Tibial nerve (tissue), 4 donors: ENCODE measurements around the gene F2R. TPM values are rescaled to one million over a fixed set of nuclear protein-coding genes. Genes with fewer than 3 reads are reported as not detected.
"Not testable (repeated sequence)": the region's sequence is repeated elsewhere in the genome, so short reads cannot be mapped to it uniquely, and the experiment has no call there.

Source experiments
- DNase-seq, 2 donors: peaks; one replicate each; pipeline ENCODE4 v3.0.0-alpha.2; 2019; ENCODE audit warnings: low spot score in 2 of 2
- H3K27ac ChIP-seq, 4 donors: fragments of 200-600 bp; sonication (generic) in 3 of 4; one replicate each; pipeline ENCODE4 v1.5.1; 2017 to 2019; ENCODE audit warnings: mild to moderate bottlenecking in 1 of 4
- H3K27me3 ChIP-seq, 2 donors: fragments of 200-600 bp; sonication (generic) in 1 of 2; one replicate each; pipeline versions ENCODE4 v1.5.1 to v1.6.0; 2017 to 2019
- H3K36me3 ChIP-seq, 3 donors: fragments of 200-600 bp; sonication (generic); one replicate each; pipeline ENCODE4 v1.5.1; 2018 to 2019
- H3K4me1 ChIP-seq, 4 donors: fragments of 200-600 bp; sonication (generic) in 3 of 4; one replicate each; pipeline ENCODE4 v1.5.1; 2017 to 2019
- H3K4me3 ChIP-seq, 4 donors: fragments of 200-600 bp; sonication (generic) in 3 of 4; one replicate each; pipeline ENCODE4 v1.5.1; 2017 to 2019; ENCODE audit warnings: mild to moderate bottlenecking in 1 of 4, moderate library complexity in 1 of 4
- H3K9me3 ChIP-seq, 4 donors: fragments of 200-600 bp; sonication (generic) in 3 of 4; one replicate each; pipeline ENCODE4 v1.5.1; 2017 to 2019
- CTCF ChIP-seq, 5 experiments: fragments of 200-600 bp in 3 of 5; fragments of 450-650 bp in 2 of 5; sonication (generic) in 3 of 5; IDR thresholded peaks; one replicate each; pipeline ENCODE4 v1.5.1; 2016 to 2019; ENCODE audit warnings: antibody characterized with exemption in 5 of 5, mild to moderate bottlenecking in 3 of 5, moderate library complexity in 2 of 5
- EP300 ChIP-seq, 2 donors: sonication (generic); formaldehyde crosslinking; IDR thresholded peaks; one replicate each; pipeline ENCODE4 v1.6.1; 2017; ENCODE audit warnings: antibody characterized with exemption in 2 of 2, mild to moderate bottlenecking in 1 of 2
- POLR2A ChIP-seq, 2 donors: fragments of 450-650 bp; IDR thresholded peaks; one replicate each; pipeline ENCODE4 v1.6.1; 2017; ENCODE audit warnings: antibody characterized with exemption in 2 of 2, mild to moderate bottlenecking in 2 of 2, moderate library complexity in 2 of 2
- WGBS, 2 donors: methylation state at CpG; one replicate each; pipeline ENCODE4 v1.1.5; 2018; 5-methylcytosine and 5-hydroxymethylcytosine counted together
- total RNA-seq, 4 donors: library from RNA; depleted of rRNA; stranded (reverse); fragments of >200 nt; gene quantifications; one replicate each; pipeline ENCODE4 v1.1.0, GENCODE V29; 2016

F2R gene
- total RNA-seq, 4 donors from 2014 or later, result 2.5 to 12.6 (median 6.2) TPM

DNA sequence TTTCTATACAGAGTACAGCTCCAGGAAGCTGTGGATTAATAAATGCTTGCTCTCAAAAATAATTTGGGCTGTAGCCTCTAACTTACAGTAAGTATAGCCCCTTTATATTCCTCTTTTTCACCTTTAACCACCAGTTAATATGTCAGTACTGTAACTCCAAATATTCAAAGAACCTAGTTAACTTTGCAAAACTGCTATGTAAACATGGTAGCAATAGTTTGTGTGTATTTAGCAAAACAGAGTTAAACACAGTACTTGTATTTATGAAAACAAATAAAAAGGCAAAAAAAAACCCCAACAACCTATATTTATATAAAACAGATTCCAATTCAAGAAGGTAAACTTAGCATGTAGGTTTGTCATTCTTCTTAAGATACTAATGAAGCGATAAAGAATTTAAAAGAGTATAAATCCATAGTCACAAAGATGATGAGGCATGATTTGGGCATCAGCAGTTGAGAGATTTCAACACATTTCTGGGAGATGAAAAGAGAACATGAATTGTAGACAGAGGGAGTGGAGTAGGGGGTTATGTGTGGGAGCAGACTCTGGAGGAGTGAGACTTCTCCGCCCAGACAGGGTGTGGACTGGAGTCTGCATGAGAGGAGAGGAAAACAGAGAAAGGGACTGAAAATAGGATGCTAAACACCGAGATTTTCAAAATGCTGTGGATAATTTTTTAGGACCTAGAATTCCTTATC, 55.9 kb downstream of the F2R start:
- peaks cover 0 to 4% (median 0%) of the 10 kb centered on the region in 4 donors for H3K4me1 ChIP-seq
- no peak for DNase-seq
- 79 to 84% methylated on average over 3 of the region's 3 CpGs for WGBS, 2 donors

DNA sequence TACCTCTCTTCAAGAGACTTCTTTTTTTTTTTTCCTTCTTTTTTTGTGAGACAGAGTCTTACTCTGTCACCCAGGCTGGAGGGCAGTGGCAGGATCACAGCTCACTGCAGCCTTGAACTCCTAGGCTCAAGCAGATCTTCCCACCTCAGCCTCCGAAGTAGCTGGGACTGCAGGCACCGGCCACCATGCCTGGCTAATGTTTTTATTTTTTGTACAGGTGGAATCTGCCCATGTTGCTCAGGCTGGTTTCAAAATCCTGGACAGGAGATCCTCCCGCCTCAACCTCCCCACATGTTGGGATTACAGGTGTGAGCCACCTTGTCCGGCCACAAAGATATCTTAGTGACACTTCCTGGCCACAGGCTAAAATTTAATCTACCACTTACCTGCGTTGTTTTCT, 60.0 kb downstream of the F2R start:
- no peak for DNase-seq
- Histone ChIP-seq H3K4me3 (no peak overlapping the region), H3K27me3 (no peaks in the 10 kb centered on the region), H3K27ac (no peak overlapping the region), H3K36me3 (no peaks in the 10 kb centered on the region), H3K9me3 (no peaks in the 10 kb centered on the region), H3K4me1 (peaks cover 0 to 4% (median 0%) of the 10 kb centered on the region in 4 donors)
- no peak for TF ChIP-seq CTCF (IDR thresholded peaks at IDR 0.05)
- no peak for TF ChIP-seq POLR2A (IDR thresholded peaks at IDR 0.05)
- no peak for TF ChIP-seq EP300 (IDR thresholded peaks at IDR 0.05)
- WGBS, 2 donors, result 92 to 94% methylated on average over 5 of the region's 5 CpGs

More for the DNA sequence above, 55.9 kb downstream of the F2R start:
- Histone ChIP-seq H3K27me3 (no peaks in the 10 kb centered on the region), H3K27ac (no peak overlapping the region), H3K36me3 (no peaks in the 10 kb centered on the region), H3K9me3 (no peaks in the 10 kb centered on the region), H3K4me3 (no peak overlapping the region)
- TF ChIP-seq CTCF (IDR thresholded peaks at IDR 0.05), result no peak
- no peak for TF ChIP-seq EP300 (IDR thresholded peaks at IDR 0.05)
- TF ChIP-seq POLR2A (IDR thresholded peaks at IDR 0.05), result no peak

GRCh38 chr5:76776391-76776790, 60.5 kb downstream of the F2R start:
- WGBS, 2 donors, result 82 to 87% methylated on average over 2 of the region's 2 CpGs
- Histone ChIP-seq H3K4me1 (peaks cover 0 to 4% (median 0%) of the 10 kb centered on the region in 4 donors), H3K27me3 (no peaks in the 10 kb centered on the region), H3K27ac (no peak overlapping the region), H3K9me3 (no peaks in the 10 kb centered on the region), H3K36me3 (no peaks in the 10 kb centered on the region), H3K4me3 (no peak overlapping the region)
- no peak for TF ChIP-seq POLR2A (IDR thresholded peaks at IDR 0.05)
- TF ChIP-seq CTCF (IDR thresholded peaks at IDR 0.05), result no peak
- no peak for TF ChIP-seq EP300 (IDR thresholded peaks at IDR 0.05)
- no peak for DNase-seq

- not testable (repeated sequence) for H3K9me3 ChIP-seq, DNase-seq, H3K27me3 ChIP-seq, H3K4me3 ChIP-seq, H3K36me3 ChIP-seq, H3K4me1 ChIP-seq, H3K27ac ChIP-seq
- whole genome bisulfite sequencing, 2 donors, result 91 to 96% methylated on average over 4 of the region's 4 CpGs
Observed at GRCh38 chr5:76780616-76781015, 64.7 kb downstream of the F2R start.

- no peaks in the 10 kb centered on the region for H3K4me1 ChIP-seq
- no peak for DNase-seq
- H3K9me3 ChIP-seq, result no peaks in the 10 kb centered on the region
- no peaks in the 10 kb centered on the region for H3K27me3 ChIP-seq
- TF ChIP-seq POLR2A (IDR thresholded peaks at IDR 0.05) (no peak), CTCF (IDR thresholded peaks at IDR 0.05) (no peak), EP300 (IDR thresholded peaks at IDR 0.05) (no peak)
- 84 to 85% methylated on average over 10 of the region's 10 CpGs for WGBS, 2 donors
- H3K27ac ChIP-seq, result no peak overlapping the region
- no peak overlapping the region for H3K4me3 ChIP-seq
- no peaks in the 10 kb centered on the region for H3K36me3 ChIP-seq
Observed at GRCh38 chr5:76781775-76782174, 65.8 kb downstream of the F2R start.
